IPS-18a (cell line): ENCODE measurements around the gene TNFRSF19.

Experiments
- H3K27ac ChIP-seq: one replicate; pipeline ENCODE4 v1.5.1; 2013; ENCODE audit warnings: low read length
- H3K27me3 ChIP-seq: one replicate; pipeline ENCODE4 v1.6.1; 2013; ENCODE audit warnings: mild to moderate bottlenecking, low read length; ENCODE audit not compliant: control insufficient read depth, insufficient read depth
- H3K36me3 ChIP-seq: one replicate; pipeline ENCODE4 v1.6.1; 2013; ENCODE audit warnings: low read depth, low read length; ENCODE audit not compliant: control insufficient read depth
- H3K4me1 ChIP-seq: one replicate; pipeline ENCODE4 v1.6.1; 2013; ENCODE audit warnings: low read depth, low read length; ENCODE audit not compliant: control insufficient read depth
- H3K4me3 ChIP-seq: one replicate; pipeline ENCODE4 v1.5.1; 2013; ENCODE audit warnings: low read length
- H3K9ac ChIP-seq: one replicate; pipeline ENCODE4 v1.6.1; 2013; ENCODE audit warnings: mild to moderate bottlenecking, low read length, moderate library complexity
- H3K9me3 ChIP-seq: one replicate; pipeline ENCODE4 v1.6.1; 2013; ENCODE audit warnings: low read depth, low read length; ENCODE audit not compliant: control insufficient read depth

The TNFRSF19 gene

GRCh38 chr13:23645851-23646250 is 75.6 kb downstream of the TNFRSF19 start:
- no peak overlapping the region for H3K9ac ChIP-seq
- H3K27ac ChIP-seq, result no peak overlapping the region
- no peak overlapping the region for H3K4me3 ChIP-seq
- no peaks in the 10 kb centered on the region for H3K27me3 ChIP-seq
- H3K4me1 ChIP-seq, result peaks cover 9% of the 10 kb centered on the region
- no peaks in the 10 kb centered on the region for H3K9me3 ChIP-seq
- H3K36me3 ChIP-seq, result no peaks in the 10 kb centered on the region

DNA sequence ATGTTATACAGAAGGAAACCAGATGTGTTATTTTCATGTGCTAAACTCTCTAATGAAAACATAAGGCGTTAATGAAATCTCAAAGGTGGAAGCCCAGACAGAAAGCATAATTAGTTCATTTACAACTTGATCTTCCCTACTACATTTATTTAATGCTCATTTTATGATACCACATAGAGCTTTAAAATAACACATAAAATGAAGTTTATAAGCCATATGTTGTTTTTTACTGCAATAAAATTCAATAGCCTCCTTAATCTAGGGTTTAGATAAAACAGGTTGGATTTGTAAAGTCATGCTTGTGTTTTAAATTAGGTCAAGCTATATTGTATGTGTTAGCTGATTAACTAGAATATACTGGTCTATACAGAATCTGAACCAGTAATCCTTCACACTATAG is 81.2 kb downstream of the TNFRSF19 start:
- H3K27ac ChIP-seq, result no peak overlapping the region
- H3K36me3 ChIP-seq, result no peaks in the 10 kb centered on the region
- H3K9me3 ChIP-seq, result no peaks in the 10 kb centered on the region
- no peak overlapping the region for H3K9ac ChIP-seq
- H3K4me3 ChIP-seq, result no peak overlapping the region
- no peaks in the 10 kb centered on the region for H3K27me3 ChIP-seq
- H3K4me1 ChIP-seq, result peaks cover 11% of the 10 kb centered on the region

- Histone ChIP-seq H3K4me1 (peaks cover 11% of the 10 kb centered on the region), H3K9me3 (no peaks in the 10 kb centered on the region), H3K4me3 (no peak overlapping the region), H3K36me3 (no peaks in the 10 kb centered on the region), H3K27me3 (no peaks in the 10 kb centered on the region), H3K9ac (no peak overlapping the region), H3K27ac (no peak overlapping the region)
These were observed 81.7 kb downstream of the TNFRSF19 start for GRCh38 chr13:23651887-23652286.

DNA sequence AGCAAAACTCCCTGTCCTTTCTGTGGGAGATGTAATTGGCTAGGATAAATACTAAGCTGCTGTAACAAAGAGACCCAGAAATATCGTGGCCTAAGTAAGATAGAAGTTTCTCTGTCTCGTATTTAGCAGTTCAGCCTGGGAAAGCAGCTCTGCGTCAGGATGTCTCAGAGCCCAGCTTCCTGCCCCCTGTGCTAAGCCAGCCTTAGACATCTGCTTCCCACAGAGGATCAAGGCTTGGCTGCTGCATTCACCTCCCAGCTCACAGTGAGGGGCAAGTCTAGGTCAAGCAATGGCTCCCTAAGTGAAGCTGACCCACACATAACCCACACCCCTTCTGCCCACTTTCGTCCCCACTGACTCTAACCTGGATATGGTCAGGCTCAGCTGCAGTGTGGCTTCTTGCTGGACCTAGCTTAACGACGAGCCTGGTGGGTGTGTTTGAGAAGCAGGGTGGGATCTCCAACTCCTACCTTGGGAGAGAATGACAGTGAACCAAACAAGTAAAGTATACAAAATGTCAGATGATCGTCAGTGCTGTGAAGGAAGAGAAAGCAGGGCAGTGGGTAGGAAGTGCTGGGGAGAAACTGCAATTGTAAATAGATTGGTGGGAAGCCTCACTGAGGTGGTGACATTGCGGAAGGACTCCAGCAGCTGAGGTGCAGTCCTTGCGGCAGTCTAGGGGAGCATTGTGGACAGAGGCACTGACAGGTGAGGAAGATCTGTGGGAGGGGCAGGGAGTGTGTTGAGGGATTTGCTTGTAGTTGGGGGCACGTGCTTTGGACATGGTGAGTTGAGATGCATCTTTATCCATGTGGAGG is 82.9 kb downstream of the TNFRSF19 start:
- Histone ChIP-seq H3K27ac (no peak overlapping the region), H3K36me3 (no peaks in the 10 kb centered on the region), H3K9me3 (no peaks in the 10 kb centered on the region), H3K27me3 (no peaks in the 10 kb centered on the region), H3K4me1 (peaks cover 13% of the 10 kb centered on the region), H3K9ac (no peak overlapping the region), H3K4me3 (no peak overlapping the region)

GRCh38 chr13:23654111-23655110 is 84.2 kb downstream of the TNFRSF19 start:
- Histone ChIP-seq H3K27ac (no peak overlapping the region), H3K9ac (no peak overlapping the region)

DNA sequence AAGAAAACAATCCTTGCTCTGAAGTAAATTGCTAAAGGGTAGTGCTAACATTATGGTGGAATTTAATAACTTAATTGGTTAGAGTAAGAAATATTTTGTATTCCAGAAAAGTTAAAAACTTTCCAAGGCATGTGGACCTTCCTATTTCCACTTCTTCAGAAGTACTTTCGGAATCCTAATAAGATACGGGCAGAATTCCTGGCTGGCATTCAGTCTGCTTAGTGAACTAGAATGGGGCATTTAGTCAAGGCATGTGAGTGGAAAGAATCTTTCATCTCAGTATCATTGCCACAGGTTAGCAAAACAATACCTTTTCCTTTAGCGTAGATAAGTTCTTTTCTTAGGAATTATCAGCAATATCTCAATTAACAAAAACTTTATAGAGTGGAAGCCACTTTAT is 85.1 kb downstream of the TNFRSF19 start:
- Histone ChIP-seq H3K9ac (no peak overlapping the region), H3K27ac (no peak overlapping the region), H3K4me3 (no peak overlapping the region), H3K36me3 (no peaks in the 10 kb centered on the region), H3K4me1 (peaks cover 15% of the 10 kb centered on the region), H3K27me3 (no peaks in the 10 kb centered on the region), H3K9me3 (no peaks in the 10 kb centered on the region)

More at GRCh38 chr13:23654111-23655110, 84.2 kb downstream of the TNFRSF19 start:
- Histone ChIP-seq H3K4me1 (peaks cover 15% of the 10 kb centered on the region), H3K27me3 (no peaks in the 10 kb centered on the region), H3K36me3 (no peaks in the 10 kb centered on the region), H3K4me3 (no peak overlapping the region), H3K9me3 (no peaks in the 10 kb centered on the region)

- H3K27me3 ChIP-seq, result no peaks in the 10 kb centered on the region
- no peak overlapping the region for H3K9ac ChIP-seq
- H3K4me1 ChIP-seq, result peaks cover 15% of the 10 kb centered on the region
- H3K27ac ChIP-seq, result no peak overlapping the region
- H3K4me3 ChIP-seq, result no peak overlapping the region
- no peaks in the 10 kb centered on the region for H3K36me3 ChIP-seq
- no peaks in the 10 kb centered on the region for H3K9me3 ChIP-seq
These were observed 86.6 kb downstream of the TNFRSF19 start for GRCh38 chr13:23656637-23657371.

DNA sequence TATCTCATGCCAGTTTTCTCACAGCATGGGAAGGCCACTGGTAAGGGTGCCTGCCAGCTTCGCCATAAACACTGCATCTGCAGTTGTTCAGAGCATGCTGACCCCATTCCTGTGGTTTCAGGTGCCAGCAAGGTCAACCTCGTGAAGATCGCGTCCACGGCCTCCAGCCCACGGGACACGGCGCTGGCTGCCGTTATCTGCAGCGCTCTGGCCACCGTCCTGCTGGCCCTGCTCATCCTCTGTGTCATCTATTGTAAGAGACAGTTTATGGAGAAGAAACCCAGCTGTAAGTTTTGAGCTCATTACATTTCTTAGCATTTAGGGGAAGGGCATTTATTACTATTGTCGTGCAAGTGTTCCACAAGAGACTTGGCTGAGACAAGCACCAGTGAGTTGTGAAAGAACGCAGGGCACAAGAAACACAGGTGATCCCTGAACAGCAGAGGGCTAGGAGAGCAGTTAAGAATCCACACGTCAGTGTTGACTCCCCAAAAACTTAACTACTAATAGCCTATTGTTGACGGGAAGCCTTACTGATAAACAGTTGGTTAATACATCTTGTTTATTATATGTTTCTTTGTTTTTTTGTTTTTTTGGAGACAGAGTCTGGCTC is 88.8 kb downstream of the TNFRSF19 start:
- Histone ChIP-seq H3K4me3 (no peak overlapping the region), H3K27me3 (no peaks in the 10 kb centered on the region), H3K27ac (no peak overlapping the region), H3K4me1 (peaks cover 10% of the 10 kb centered on the region), H3K9ac (no peak overlapping the region), H3K9me3 (no peaks in the 10 kb centered on the region), H3K36me3 (no peaks in the 10 kb centered on the region)

GRCh38 chr13:23660249-23660648 is 90.0 kb downstream of the TNFRSF19 start:
- no peak overlapping the region for H3K27ac ChIP-seq
- H3K36me3 ChIP-seq, result no peaks in the 10 kb centered on the region
- H3K4me3 ChIP-seq, result no peak overlapping the region
- H3K9ac ChIP-seq, result no peak overlapping the region
- H3K27me3 ChIP-seq, result no peaks in the 10 kb centered on the region
- peaks cover 4% of the 10 kb centered on the region for H3K4me1 ChIP-seq
- H3K9me3 ChIP-seq, result no peaks in the 10 kb centered on the region

- H3K27ac ChIP-seq, result no peak overlapping the region
- H3K4me1 ChIP-seq, result no peaks in the 10 kb centered on the region
- no peak overlapping the region for H3K4me3 ChIP-seq
- H3K27me3 ChIP-seq, result no peaks in the 10 kb centered on the region
- H3K36me3 ChIP-seq, result no peaks in the 10 kb centered on the region
- no peak overlapping the region for H3K9ac ChIP-seq
- H3K9me3 ChIP-seq, result no peaks in the 10 kb centered on the region
These were observed 96.4 kb downstream of the TNFRSF19 start for GRCh38 chr13:23666582-23666981.

DNA sequence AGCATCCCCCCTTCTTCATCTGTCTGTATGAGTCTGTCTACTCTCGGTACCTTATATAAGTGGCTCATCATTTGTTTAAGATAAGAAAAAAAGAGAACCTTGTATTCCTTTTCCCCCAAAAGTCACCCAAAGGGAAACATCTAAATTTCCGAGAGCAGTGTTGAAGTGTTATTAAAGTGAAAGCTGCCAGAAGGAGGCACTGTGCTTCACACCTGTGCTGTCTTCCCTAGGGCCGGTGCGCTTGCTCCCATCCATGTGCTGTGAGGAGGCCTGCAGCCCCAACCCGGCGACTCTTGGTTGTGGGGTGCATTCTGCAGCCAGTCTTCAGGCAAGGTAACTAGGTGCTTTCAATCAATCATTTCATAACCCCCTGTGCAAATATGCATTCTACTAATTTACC is 97.5 kb downstream of the TNFRSF19 start:
- no peaks in the 10 kb centered on the region for H3K36me3 ChIP-seq
- no peaks in the 10 kb centered on the region for H3K9me3 ChIP-seq
- H3K27me3 ChIP-seq, result no peaks in the 10 kb centered on the region
- H3K9ac ChIP-seq, result no peak overlapping the region
- no peak overlapping the region for H3K27ac ChIP-seq
- H3K4me1 ChIP-seq, result no peaks in the 10 kb centered on the region
- H3K4me3 ChIP-seq, result no peak overlapping the region
